GM03348 (cell line): Measurements from ENCODE around the gene RAB22A.

ENCODE experiments used
- DNase-seq: peaks from one replicate; pipeline ENCODE4 v3.0.0; 2012; ENCODE audit warnings: low spot score

The RAB22A gene

DNA sequence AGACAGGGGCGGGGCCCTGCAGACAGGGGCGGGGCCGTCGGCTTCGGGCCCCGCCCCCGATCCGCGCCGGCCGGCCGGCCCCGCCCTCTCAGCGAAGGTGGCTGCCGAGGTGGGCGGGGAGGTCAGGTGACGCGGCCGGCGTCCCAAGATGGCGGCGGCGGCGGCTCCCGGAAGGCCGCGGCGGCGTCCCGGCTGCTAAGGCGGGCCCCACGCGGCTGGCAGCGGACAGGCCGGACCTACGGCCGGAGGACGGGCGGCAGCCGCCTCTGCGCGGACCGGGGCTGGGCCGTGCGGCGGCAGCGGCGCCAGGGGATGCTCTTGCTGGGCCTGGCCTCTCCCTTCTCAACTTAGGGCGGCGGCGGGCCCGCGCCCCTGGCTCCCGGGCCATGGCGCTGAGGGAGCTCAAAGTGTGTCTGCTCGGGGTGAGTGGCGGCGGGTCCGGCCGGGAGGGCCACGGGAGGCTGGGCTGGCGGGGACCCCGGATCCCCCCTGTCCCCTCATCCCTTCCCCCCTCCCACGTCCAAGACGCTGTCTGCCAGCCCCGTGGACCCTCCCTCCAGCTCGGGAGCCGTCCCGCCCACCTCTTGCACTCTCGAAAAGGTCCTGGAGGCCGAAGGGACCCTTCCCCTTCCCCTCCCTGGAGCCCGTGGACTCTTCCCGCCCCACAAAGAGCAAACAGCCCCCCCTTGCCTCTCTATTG lies at the start of gene RAB22A:
Gene RAB22A, plus strand, starts transcription at position 125 of the 700 bp plus-strand sequence. Its CDS starts 262 bp downstream, at position 387.
- DNase-seq, result peak; percentile 98

- no peak for DNase-seq
Measured at GRCh38 chr20:58260006-58260405, 49.5 kb upstream of the RAB22A start.

DNA sequence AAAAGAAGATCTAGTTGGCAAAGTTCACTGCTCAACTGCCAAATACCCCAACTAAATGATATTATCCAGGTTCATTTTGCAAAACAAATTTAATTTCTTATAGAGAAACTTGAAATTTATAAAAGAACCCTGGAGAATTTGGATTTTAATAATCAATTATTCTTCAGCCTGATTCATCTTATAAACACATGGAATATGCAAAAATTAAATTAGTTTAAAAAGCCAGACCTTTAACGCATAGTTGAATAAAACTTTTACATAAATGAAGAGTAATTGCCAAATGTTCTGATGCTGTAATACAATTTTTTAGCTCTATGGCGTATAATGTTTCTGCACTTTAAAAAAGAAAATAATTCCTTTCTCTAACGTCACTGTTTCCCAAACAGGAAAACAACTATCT lies 47.9 kb upstream of the RAB22A start:
- no peak for DNase-seq

DNA sequence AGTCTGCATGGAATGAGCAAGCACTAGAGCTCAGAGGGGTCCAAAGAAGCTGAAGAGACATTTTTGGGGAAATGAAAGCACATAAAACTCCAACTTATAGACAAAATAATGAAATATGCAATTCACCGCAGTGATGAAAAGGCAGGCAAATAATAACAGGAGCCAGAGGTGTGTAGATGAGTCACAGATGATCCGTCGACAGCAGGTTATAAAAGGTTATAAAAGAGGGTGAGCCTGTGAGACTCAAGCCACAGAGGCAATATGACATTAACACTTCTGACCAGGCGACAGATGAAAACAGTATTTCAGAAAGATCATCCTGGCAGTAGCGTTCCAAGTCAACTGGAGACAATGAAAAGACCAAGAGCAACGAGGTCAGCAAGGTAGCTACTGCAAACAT lies 45.2 kb upstream of the RAB22A start:
- no peak for DNase-seq

- no peak for DNase-seq
Measured at GRCh38 chr20:58267389-58268215, 41.9 kb upstream of the RAB22A start.

GRCh38 chr20:58268421-58268821 lies 41.1 kb upstream of the RAB22A start:
- DNase-seq, result no peak

- DNase-seq, result no peak
Measured at GRCh38 chr20:58268936-58269619, 40.4 kb upstream of the RAB22A start.

- DNase-seq, result no peak
Measured at GRCh38 chr20:58271606-58272351, 37.7 kb upstream of the RAB22A start.

DNA sequence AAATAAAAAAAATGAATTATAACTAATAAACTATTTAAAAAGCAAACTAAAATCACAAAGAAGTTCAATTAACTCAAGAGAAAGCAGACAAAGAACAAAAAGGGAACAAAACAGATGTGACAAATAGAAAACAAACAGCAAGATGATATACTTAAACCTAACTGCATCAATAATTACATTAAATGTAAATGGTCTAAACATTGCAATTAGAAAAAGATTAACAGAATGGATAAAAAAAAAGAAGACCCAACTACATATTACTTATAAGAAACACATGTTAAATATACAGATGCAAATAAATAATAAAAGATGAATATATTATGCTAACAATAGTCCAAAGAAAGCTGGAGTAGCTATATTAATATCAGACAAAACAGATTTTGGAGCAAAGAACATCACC lies 35.1 kb upstream of the RAB22A start:
- no peak for DNase-seq

GRCh38 chr20:58277107-58277506 lies 32.4 kb upstream of the RAB22A start:
- DNase-seq, result no peak

DNA sequence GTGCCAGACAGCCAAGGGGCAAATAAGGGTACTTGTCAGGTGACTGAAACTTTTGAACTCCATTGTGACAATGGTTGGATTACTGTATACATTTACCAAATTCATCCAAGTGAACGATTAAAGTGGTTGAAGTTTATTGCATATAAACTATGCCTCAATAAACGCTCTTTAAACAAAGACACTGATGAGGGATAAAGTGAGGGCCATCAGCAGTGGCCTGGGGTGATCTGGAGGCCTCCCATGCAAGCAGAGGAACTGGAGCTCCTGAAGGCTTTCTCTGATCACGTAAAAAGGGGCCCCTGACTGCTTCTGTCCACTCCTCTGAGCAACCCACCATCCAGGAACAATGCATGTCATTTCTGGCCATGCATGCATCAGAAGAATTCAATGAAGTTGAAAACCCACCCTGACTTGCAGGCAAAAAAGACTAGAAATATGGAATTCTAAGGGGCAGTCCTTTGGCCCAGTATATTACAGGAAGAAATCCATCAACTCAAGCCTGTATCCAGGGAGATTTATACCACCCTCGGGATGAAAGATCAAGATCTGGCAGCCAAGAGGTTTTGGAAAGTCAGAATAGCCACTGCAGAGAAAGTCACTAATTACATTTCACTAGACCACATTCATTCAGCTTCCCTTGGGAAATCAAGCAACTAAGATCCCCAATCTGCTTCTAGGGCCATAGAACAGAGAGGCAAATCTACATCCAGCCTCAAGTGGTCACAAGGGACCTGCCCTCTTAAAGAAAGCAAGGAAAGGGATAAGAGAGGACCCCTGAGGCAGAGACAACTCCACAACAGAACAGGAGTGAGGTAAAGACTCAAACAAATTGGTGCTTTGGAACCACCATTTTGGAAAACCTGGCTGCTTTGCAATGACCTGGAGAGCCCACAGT lies 31.7 kb upstream of the RAB22A start:
- DNase-seq, result no peak

DNA sequence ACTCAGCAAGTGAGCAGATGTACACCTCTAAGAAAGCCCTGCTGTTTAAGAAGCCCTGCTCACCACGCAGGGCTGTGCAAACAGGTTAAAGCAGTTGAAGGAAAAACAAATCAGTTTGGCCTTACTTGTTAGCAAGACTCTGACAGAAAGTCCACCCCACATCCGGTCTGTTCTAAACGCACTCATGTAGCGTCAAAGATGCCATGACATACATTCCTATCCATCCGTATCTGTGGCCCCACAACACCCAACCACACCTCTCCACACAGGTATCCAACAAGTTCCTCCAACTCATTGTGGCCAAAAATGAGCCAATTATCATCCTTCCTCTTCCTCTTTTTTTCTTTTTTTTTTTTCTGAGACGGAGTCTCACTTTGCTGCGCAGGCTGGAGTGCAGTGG lies 22.8 kb upstream of the RAB22A start:
- no peak for DNase-seq

DNA sequence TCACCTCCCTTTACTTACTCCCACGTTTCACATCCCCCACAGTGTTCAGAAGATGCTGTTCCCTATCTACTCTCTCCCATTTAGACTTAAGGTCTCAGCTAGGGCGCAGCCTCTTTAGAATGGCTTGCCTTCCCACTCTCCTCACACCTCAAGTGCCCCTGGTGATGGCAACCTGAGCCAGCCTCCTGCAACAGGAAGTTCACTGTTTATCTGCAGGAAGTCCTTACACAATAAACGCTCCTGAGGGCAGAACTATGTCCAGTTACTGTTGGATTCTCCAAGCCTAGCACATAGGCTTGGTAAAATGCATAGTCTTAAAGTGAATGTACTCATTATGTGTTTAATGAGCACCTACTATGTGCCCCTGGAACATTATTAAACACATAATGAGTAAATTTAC lies 21.9 kb upstream of the RAB22A start:
- DNase-seq, result no peak

DNA sequence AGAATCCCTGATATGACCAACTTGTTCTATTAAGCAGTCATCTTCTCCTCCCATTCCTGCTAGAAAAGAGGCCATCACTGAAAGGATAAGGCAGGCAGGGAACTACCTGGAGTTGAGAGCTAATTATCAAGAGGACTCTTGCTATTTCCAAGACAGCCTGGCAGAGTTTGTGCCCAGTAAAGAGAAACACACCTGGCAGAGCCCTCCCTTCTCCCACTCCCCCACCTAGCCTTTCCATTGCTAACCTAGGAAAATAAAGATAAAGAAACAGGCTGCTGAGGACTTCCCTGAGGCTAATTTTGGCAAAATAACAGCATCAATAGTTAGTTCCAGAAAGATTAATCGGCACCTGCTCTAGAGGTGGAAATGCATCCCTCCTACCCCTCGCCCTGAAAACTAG lies 20.4 kb upstream of the RAB22A start:
- no peak for DNase-seq

GRCh38 chr20:58293453-58293852 lies 16.1 kb upstream of the RAB22A start:
- no peak for DNase-seq

- DNase-seq, result no peak
Measured at GRCh38 chr20:58294497-58295455, 14.7 kb upstream of the RAB22A start.

GRCh38 chr20:58296051-58296837 lies 13.3 kb upstream of the RAB22A start:
- no peak for DNase-seq

DNA sequence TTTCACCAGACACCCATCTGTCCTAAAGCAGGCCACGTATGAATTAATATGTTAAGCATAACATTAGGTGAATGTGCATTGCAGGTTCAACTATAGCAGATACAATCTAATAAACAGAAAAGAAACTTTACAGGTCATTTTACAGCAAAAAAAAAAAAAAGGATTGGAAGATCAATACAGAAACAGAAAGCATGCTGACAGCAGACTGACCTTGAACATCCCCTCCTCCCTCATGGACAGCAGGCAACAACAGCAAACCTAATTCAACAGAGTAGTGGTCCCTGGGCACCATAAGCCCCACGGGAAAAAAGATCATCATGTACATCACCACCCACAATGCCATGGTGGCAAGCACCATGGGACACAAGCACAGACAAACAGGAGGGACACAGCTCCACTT lies 12.1 kb upstream of the RAB22A start:
- no peak for DNase-seq

DNA sequence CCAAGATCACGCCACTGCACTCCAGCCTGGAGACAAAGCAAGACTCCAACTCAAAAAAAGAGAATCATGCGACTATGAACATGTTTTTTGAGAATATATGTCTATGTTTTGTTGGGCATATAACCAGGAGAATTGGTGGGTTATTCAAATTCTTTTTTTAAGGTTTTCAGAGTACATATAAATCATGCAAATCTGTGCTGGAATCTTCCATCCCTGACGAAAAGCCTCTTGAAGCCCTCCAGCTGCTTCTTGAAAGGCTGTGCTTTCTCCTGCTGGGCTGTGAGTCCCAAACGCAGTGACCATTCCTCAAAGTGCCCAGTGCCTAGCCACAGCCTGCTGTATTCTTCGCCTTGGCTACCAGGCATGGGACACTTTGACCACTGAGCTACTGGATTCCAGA lies 9.2 kb upstream of the RAB22A start:
- no peak for DNase-seq
